AG04450 (cell line): ENCODE results near the gene SPATA25. TPM values are rescaled to one million over a fixed set of nuclear protein-coding genes. Genes with fewer than 3 reads are reported as not detected.

ENCODE experiments used
- CTCF ChIA-PET: fragments of 300-600, 350-600 bp; formaldehyde crosslinking; extraction: SDS; loops from one replicate; lab custom pipeline; 2022; ENCODE audit warnings: antibody characterized with exemption, inconsistent platforms; lab: Charles Lee
- POLR2A ChIA-PET: fragments of 350-600 bp; formaldehyde crosslinking; extraction: SDS; loops from one replicate; lab custom pipeline; 2021; ENCODE audit warnings: antibody characterized with exemption, inconsistent platforms; lab: Yijun Ruan, JAX
- DNase-seq: peaks from one replicate; pipeline ENCODE4 v3.0.0-alpha.2; 2011; ENCODE audit warnings: low read depth, low spot score
- H3K27ac ChIP-seq: one replicate; pipeline ENCODE4 v1.5.1; 2012; ENCODE audit warnings: low read depth, low read length, control low read depth
- H3K27me3 ChIP-seq: one replicate; pipeline ENCODE4 v1.6.0; 2012; ENCODE audit warnings: low read length; ENCODE audit not compliant: control insufficient read depth, insufficient read depth
- H3K4me3 ChIP-seq: 2 replicates; pipeline ENCODE4 v1.5.1; 2011; ENCODE audit warnings: mild to moderate bottlenecking, low read depth, low read length, control low read depth
- H3K9me3 ChIP-seq: 2 replicates; pipeline ENCODE4 v1.5.1; 2012; ENCODE audit warnings: low read length; ENCODE audit not compliant: control insufficient read depth, insufficient read depth
- polyA plus RNA-seq: library from polyadenylated mRNA; depleted of rRNA; stranded (reverse); fragments of >200 nt; gene quantifications from 2 replicates; pipeline ENCODE4 v1.2.3, GENCODE V29; 2011
- TF ChIP-seq, protein P1 (sequence below): IDR thresholded peaks from 2 replicates; pipeline ENCODE4 v1.5.1; 2011; ENCODE audit warnings: low read depth, low read length, control low read depth, inconsistent platforms

The SPATA25 gene
- polyA plus RNA-seq, 1 experiment: 0.50 TPM

DNA sequence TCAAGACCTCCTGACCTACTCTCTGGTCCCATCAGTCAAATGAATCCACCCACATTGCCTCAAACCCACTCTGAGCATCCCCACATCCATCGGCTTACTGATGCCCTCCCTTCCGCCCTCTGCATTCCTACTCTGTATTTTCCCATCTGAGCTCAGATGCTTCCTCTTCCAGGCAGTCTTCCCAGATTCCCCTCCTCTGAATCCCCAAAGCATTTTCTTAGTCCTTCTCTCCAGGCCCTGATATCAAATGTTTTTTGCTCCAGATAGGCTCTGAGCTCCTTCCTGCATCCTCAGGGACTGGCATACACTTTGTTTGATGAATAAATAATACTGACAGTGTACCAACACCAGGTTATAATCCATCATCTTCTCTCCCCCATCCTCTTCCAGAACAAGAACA, 20.7 kb upstream of the SPATA25 start:
- no peak for DNase-seq
- TF ChIP-seq, protein P1, sequence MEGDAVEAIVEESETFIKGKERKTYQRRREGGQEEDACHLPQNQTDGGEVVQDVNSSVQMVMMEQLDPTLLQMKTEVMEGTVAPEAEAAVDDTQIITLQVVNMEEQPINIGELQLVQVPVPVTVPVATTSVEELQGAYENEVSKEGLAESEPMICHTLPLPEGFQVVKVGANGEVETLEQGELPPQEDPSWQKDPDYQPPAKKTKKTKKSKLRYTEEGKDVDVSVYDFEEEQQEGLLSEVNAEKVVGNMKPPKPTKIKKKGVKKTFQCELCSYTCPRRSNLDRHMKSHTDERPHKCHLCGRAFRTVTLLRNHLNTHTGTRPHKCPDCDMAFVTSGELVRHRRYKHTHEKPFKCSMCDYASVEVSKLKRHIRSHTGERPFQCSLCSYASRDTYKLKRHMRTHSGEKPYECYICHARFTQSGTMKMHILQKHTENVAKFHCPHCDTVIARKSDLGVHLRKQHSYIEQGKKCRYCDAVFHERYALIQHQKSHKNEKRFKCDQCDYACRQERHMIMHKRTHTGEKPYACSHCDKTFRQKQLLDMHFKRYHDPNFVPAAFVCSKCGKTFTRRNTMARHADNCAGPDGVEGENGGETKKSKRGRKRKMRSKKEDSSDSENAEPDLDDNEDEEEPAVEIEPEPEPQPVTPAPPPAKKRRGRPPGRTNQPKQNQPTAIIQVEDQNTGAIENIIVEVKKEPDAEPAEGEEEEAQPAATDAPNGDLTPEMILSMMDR: no peak
- ChIA-PET POLR2A (no interaction called here), CTCF (interaction anchor here (1.4 kb wide), 1 partner anchor 18 kb away, joined by 3 read pairs; no protein-coding TSS in a partner anchor)
- H3K27ac ChIP-seq: no peak overlapping the region
- H3K27me3 ChIP-seq: no peaks in the 10 kb centered on the region
- H3K4me3 ChIP-seq: no peak overlapping the region
- H3K9me3 ChIP-seq: no peaks in the 10 kb centered on the region; the same call in 1 of the 2 replicates

DNA sequence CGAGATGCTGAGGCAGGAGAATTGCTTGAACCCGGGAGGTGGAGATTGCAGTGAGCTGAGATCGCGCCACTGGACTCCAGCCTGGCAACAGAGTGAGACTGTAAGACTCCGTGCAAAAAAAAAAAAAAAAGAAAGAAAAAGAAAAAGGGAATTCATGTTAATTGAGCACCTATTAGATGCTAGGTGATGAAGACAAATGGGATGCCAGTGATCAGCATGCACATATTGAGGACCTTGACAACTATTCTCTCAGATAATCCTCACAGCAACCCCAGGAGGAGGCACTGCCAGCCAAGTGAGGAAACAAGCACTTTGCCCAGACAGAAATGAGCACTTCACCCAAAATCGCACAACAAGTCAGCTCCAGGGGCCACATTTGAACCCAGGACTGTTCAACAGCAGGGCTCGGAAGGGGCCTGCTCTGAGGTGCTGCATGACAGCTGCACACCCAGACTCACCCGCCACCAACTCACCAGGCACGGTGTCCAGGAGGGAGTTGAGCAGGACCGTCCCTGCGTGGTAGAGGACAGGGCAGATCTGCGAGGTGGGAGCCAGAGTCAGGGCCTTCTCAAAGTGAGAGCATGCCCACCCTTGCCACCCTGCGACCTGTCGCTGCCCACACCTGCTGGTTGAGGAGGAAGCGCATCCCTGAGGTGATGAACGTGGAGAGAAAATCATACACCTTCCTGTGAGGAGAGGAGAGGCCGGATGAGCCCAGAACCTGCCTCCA, 20.0 kb upstream of the SPATA25 start:
- TF ChIP-seq, protein P1: no peak
- Histone ChIP-seq H3K27me3 (no peaks in the 10 kb centered on the region), H3K27ac (no peak overlapping the region), H3K9me3 (no peaks in the 10 kb centered on the region; the same call in 1 of the 2 replicates), H3K4me3 (no peak overlapping the region)
- DNase-seq: no peak
- ChIA-PET CTCF (interaction anchor here (1.4 kb wide), 1 partner anchor 18 kb away, joined by 3 read pairs; no protein-coding TSS in a partner anchor), POLR2A (interaction anchor here (2.9 kb wide), 1 partner anchor 27 kb away, joined by 20 read pairs; the partner anchor contains the start of gene PCIF1)

DNA sequence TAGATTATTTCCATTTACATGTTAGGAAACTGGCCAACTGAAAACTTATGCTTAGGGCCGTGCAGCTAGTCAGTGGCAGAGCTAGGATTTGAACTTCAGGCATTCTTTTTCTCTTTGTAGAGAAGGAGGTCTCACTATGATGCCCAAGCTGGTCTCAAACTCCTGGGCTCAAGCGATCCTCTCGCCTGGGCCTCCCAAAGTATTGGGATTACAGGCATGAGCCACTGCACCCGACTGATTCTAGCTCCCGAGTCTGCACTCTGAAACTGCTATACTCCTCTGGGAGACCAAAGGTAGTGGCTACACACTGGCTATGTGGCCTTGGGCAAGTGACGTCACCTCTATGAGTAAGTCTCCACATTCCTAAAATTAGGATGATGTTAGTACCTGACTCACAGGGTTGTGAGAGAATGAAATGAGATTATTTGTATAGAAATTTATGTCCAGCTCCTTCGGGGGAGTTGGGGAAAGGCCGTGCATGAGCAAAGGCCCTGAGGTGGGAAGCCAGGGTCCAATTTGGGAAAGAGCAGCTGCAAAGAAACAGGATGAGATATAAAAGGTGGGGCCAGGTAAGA, 18.2 kb upstream of the SPATA25 start:
- ChIA-PET CTCF (interaction anchor here (1.2 to 1.5 kb wide), 2 partner anchors 16 to 82 kb away, joined by 3 to 6 read pairs; no protein-coding TSS in a partner anchor), POLR2A (interaction anchor here (1.2 to 2.9 kb wide), 4 partner anchors 13 to 29 kb away, joined by 3 to 20 read pairs (median 8); partner anchors contain the start of genes CTSA, NEURL2 and PCIF1)
- no peak overlapping the region for H3K4me3 ChIP-seq
- no peaks in the 10 kb centered on the region; the same call in 1 of the 2 replicates for H3K9me3 ChIP-seq
- TF ChIP-seq, protein P1: no peak
- no peaks in the 10 kb centered on the region for H3K27me3 ChIP-seq
- no peak for DNase-seq
- peak overlapping the region; percentile 65 for H3K27ac ChIP-seq

DNA sequence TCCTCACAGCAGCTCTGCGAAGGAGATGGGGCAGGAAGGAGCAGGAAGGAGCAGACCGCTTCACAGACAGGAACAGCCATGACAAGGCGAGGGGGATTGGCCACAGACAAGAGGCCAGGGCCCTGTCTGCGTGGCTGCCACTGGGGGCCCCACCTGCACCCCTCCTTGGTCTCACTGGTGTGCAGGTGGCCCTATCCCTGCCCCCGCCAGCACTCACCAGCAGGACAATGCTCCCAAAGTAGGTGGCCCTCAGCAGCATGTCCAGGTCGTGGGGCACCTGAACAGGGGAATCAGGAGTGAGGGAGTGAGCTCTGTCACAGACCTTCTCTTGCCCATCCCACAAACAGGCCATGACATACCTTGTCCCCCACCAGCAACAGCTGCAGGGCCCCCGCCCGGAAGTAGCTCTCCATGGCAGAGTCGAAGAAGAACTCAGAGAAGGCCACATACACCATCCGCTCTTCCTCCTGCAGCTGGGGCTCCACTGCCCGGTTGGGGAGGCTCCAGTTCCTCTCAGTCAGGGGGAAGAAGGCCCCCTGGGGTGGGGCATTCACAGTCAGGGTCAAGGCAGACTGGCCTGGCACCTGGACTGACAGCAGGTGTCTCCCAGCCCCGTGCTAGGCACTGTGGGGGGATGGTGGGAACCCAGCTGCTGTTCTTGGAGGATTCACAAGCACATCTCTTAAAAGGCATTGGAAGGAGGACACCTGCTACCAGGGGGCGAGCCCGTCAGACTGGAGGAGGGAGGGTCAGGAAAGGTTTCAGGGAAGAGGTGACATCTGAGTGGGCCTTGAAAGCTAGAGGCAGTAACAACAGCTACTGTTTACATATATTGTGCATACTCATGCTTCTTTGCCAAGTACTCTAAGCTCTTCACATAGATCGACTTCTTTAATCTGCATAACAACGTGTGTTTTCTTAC, 17.4 kb upstream of the SPATA25 start:
- H3K27ac ChIP-seq: peak overlapping the region; percentile 65
- H3K27me3 ChIP-seq: no peaks in the 10 kb centered on the region
- CTCF ChIA-PET: interaction anchor here (1.2 to 1.5 kb wide), 2 partner anchors 15 to 81 kb away, joined by 3 to 6 read pairs; no protein-coding TSS in a partner anchor
- POLR2A ChIA-PET: interaction anchor here (1.2 to 2.9 kb wide), 4 partner anchors 14 to 30 kb away, joined by 3 to 20 read pairs (median 8); partner anchors contain the start of genes CTSA, NEURL2 and PCIF1
- no peaks in the 10 kb centered on the region; the same call in 1 of the 2 replicates for H3K9me3 ChIP-seq
- TF ChIP-seq, protein P1: no peak
- DNase-seq: no peak
- no peak overlapping the region for H3K4me3 ChIP-seq
